Mesenchymal stem cell (in vitro differentiated cells and primary cell): ENCODE data around the gene QRFPR.

Experiments used
- DNase-seq: peaks from one replicate; pipeline ENCODE4 v3.0.0-alpha.2; 2013
- H2AFZ ChIP-seq: one replicate; pipeline ENCODE4 v1.6.1; 2013; ENCODE audit warnings: low read depth, mild to moderate bottlenecking, control low read depth, inconsistent platforms, low read length, moderate library complexity
- H2AK5ac ChIP-seq: 2 replicates; pipeline ENCODE4 v1.6.1; 2013; ENCODE audit warnings: low read length, moderate library complexity, mild to moderate bottlenecking, inconsistent platforms; ENCODE audit not compliant: severe bottlenecking
- H2BK120ac ChIP-seq: one replicate; pipeline ENCODE4 v1.6.1; 2013; ENCODE audit warnings: low read depth, mild to moderate bottlenecking, inconsistent platforms, low read length, moderate library complexity
- H2BK12ac ChIP-seq, 2 experiments: one replicate each; pipeline ENCODE4 v1.6.1; 2013; ENCODE audit warnings: inconsistent platforms in 2 of 2, low read length in 2 of 2, mild to moderate bottlenecking in 2 of 2, moderate library complexity in 2 of 2, control low read depth in 1 of 2
- H2BK15ac ChIP-seq: one replicate; pipeline ENCODE4 v1.6.1; 2013; ENCODE audit warnings: mild to moderate bottlenecking, low read depth, inconsistent platforms; ENCODE audit not compliant: poor library complexity, severe bottlenecking
- H2BK5ac ChIP-seq: 2 replicates; pipeline ENCODE4 v1.6.1; 2013; ENCODE audit warnings: low read depth, mild to moderate bottlenecking, low read length, control low read depth, inconsistent platforms; ENCODE audit not compliant: poor library complexity, severe bottlenecking
- H3K14ac ChIP-seq, 2 experiments: one replicate each; pipeline ENCODE4 v1.6.1; 2013; ENCODE audit warnings: inconsistent platforms in 2 of 2, low read length in 2 of 2, control low read depth in 1 of 2, mild to moderate bottlenecking in 1 of 2, moderate library complexity in 1 of 2
- H3K18ac ChIP-seq, 2 experiments: one replicate each; pipeline ENCODE4 v1.6.1; 2013; ENCODE audit warnings: inconsistent platforms in 2 of 2, low read length in 2 of 2, control low read depth in 1 of 2, low read depth in 1 of 2, mild to moderate bottlenecking in 1 of 2
- H3K23ac ChIP-seq, 2 experiments: one replicate each; pipeline ENCODE4 v1.6.1; 2013; ENCODE audit warnings: inconsistent platforms in 2 of 2, low read length in 2 of 2, mild to moderate bottlenecking in 2 of 2, moderate library complexity in 2 of 2, control low read depth in 1 of 2
- H3K27ac ChIP-seq: 2 replicates; pipeline ENCODE4 v1.5.1; 2013; ENCODE audit warnings: mild to moderate bottlenecking, moderate library complexity, low read length, control low read depth, inconsistent platforms; ENCODE audit not compliant: poor library complexity, severe bottlenecking
- H3K27me3 ChIP-seq, 2 experiments: 2 replicates each; pipeline versions ENCODE4 v1.6.1 to v1.7.0; 2013; ENCODE audit warnings: low read length in 2 of 2, mild to moderate bottlenecking in 2 of 2, moderate library complexity in 2 of 2, control low read depth in 1 of 2, inconsistent platforms in 1 of 2; ENCODE audit not compliant: control insufficient read depth in 1 of 2, insufficient read depth in 1 of 2
- H3K36me3 ChIP-seq, 2 experiments: 2 replicates each; pipeline versions ENCODE4 v1.6.1 to v1.7.0; 2013; ENCODE audit warnings: low read length in 2 of 2, control low read depth in 1 of 2, inconsistent platforms in 1 of 2, low read depth in 1 of 2, mild to moderate bottlenecking in 1 of 2; ENCODE audit not compliant: insufficient read depth in 2 of 2, control insufficient read depth in 1 of 2
- H3K4ac ChIP-seq, 2 experiments: one replicate each; pipeline ENCODE4 v1.6.1; 2013; ENCODE audit warnings: inconsistent platforms in 2 of 2, low read length in 2 of 2, mild to moderate bottlenecking in 2 of 2, moderate library complexity in 2 of 2, control low read depth in 1 of 2, low read depth in 1 of 2
- H3K4me1 ChIP-seq: 2 replicates; pipeline ENCODE4 v1.6.1; 2013; ENCODE audit warnings: low read depth, low read length, control low read depth; ENCODE audit not compliant: control insufficient read depth, insufficient read depth
- H3K4me2 ChIP-seq: 2 replicates; pipeline ENCODE4 v1.6.1; 2013; ENCODE audit warnings: low read length, mild to moderate bottlenecking, inconsistent platforms; ENCODE audit not compliant: poor library complexity, severe bottlenecking
- H3K4me3 ChIP-seq, 2 experiments: 2 replicates each; pipeline versions ENCODE4 v1.5.1 to v1.7.0; 2013; ENCODE audit warnings: low read length in 2 of 2, mild to moderate bottlenecking in 2 of 2, control low read depth in 1 of 2, low read depth in 1 of 2; ENCODE audit not compliant: insufficient read depth in 1 of 2
- H3K79me1 ChIP-seq: replicated peaks from 2 replicates; pipeline ENCODE4 v1.6.1; 2013; ENCODE audit warnings: mild to moderate bottlenecking, control low read depth, low read length, inconsistent platforms; ENCODE audit not compliant: poor library complexity, severe bottlenecking
- H3K9ac ChIP-seq: 2 replicates; pipeline ENCODE4 v1.7.0; 2013; ENCODE audit warnings: mild to moderate bottlenecking, low read length, moderate library complexity
- H3K9me3 ChIP-seq: 2 replicates; pipeline ENCODE4 v1.7.0; 2013; ENCODE audit warnings: mild to moderate bottlenecking, low read length; ENCODE audit not compliant: control insufficient read depth
- H4K8ac ChIP-seq: one replicate; pipeline ENCODE4 v1.6.1; 2013; ENCODE audit warnings: inconsistent platforms, mild to moderate bottlenecking, low read length, moderate library complexity
- H4K91ac ChIP-seq: one replicate; pipeline ENCODE4 v1.6.1; 2013; ENCODE audit warnings: mild to moderate bottlenecking, low read length, inconsistent platforms
- WGBS: methylation state at CpG from one replicate; pipeline ENCODE4 v1.1.7; 2013; ENCODE audit warnings: mixed read lengths; 5-methylcytosine and 5-hydroxymethylcytosine counted together

Gene QRFPR

DNA sequence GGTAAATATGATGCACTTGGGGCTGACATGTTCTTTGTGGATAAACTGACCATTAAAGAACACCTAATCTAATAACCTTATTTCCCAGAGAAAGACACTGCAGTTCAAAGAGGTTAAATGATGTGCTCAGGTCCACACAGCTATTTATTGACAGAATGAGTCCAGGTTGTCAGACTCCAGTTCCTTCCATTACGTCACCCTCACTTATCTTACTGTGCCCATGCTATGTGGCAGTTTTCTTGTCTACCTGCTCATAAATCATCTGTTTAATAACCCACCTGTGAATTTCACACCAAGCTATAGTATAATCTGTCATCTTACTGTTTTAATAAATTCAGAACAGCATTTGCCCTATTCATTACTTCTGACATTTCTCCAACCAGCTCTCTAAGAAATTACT lies 36.7 kb downstream of the QRFPR start:
- Histone ChIP-seq H2AK5ac (no peak overlapping the region), H3K4me3 (no peak overlapping the region), H3K27me3 (peaks cover 0 to 9% of the 10 kb centered on the region in 2 experiments), H3K14ac (no peak overlapping the region), H2BK15ac (no peak overlapping the region), H3K27ac (no peak overlapping the region), H2BK12ac (no peak overlapping the region), H2AFZ (no peak overlapping the region), H3K36me3 (no peaks in the 10 kb centered on the region), H3K9ac (no peak overlapping the region), H3K4me1 (peaks cover 3% of the 10 kb centered on the region), H3K9me3 (no peaks in the 10 kb centered on the region), H3K4ac (no peak overlapping the region), H3K79me1 (no peaks in the 10 kb centered on the region), H3K4me2 (no peak overlapping the region), H4K91ac (no peak overlapping the region), H4K8ac (no peak overlapping the region), H2BK5ac (no peak overlapping the region), H3K18ac (no peak overlapping the region), H2BK120ac (no peak overlapping the region), H3K23ac (no peak overlapping the region)
- no peak for DNase-seq
- 90% methylated on average over 1 of the region's 1 CpG for WGBS

- H3K27me3 ChIP-seq = peaks cover 0 to 6% of the 10 kb centered on the region in 2 experiments
- no peak overlapping the region for H3K14ac ChIP-seq
- H3K36me3 ChIP-seq = no peaks in the 10 kb centered on the region
- H4K91ac ChIP-seq = no peak overlapping the region
- H3K18ac ChIP-seq = no peak overlapping the region
- H2AK5ac ChIP-seq = no peak overlapping the region
- no peak overlapping the region for H2AFZ ChIP-seq
- H3K9ac ChIP-seq = no peak overlapping the region
- H3K9me3 ChIP-seq = no peaks in the 10 kb centered on the region
- H2BK120ac ChIP-seq = no peak overlapping the region
- no peak for DNase-seq
- 97% methylated on average over 2 of the region's 2 CpGs for WGBS
- H2BK15ac ChIP-seq = no peak overlapping the region
- H3K27ac ChIP-seq = no peak overlapping the region
- no peak overlapping the region for H3K4me3 ChIP-seq
- H2BK12ac ChIP-seq = no peak overlapping the region
- no peak overlapping the region for H2BK5ac ChIP-seq
- H3K79me1 ChIP-seq = no peaks in the 10 kb centered on the region
- peaks cover 3% of the 10 kb centered on the region for H3K4me1 ChIP-seq
- H3K4ac ChIP-seq = no peak overlapping the region
- no peak overlapping the region for H4K8ac ChIP-seq
- no peak overlapping the region for H3K4me2 ChIP-seq
- no peak overlapping the region for H3K23ac ChIP-seq
Measured at GRCh38 chr4:121340247-121340646, 40.6 kb downstream of the QRFPR start.

DNA sequence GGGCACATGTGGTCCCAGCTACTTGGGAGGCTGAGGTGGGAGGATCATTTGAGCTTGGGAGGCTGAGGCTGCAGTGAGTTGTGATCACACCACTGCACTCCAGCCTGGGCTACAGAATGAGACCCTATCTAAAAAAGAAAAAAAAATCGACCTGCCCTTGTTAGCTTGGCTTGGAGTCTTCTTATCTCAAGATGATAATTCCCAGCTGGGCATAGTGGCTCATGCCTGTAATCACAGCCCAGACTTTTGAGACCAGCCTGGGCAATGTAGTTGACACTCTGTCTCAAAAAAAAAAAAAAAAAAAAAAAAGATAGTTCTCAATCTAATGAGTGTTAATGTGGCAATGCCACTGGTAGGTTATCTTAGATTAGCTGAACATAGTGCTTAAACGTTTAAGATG lies 41.0 kb downstream of the QRFPR start:
- no peak overlapping the region for H3K23ac ChIP-seq
- peaks cover 0 to 1% of the 10 kb centered on the region in 2 experiments for H3K27me3 ChIP-seq
- H4K8ac ChIP-seq = no peak overlapping the region
- no peak overlapping the region for H3K18ac ChIP-seq
- no peak overlapping the region for H2BK12ac ChIP-seq
- no peaks in the 10 kb centered on the region for H3K79me1 ChIP-seq
- no peak overlapping the region for H2BK5ac ChIP-seq
- DNase-seq = no peak
- no peak overlapping the region for H3K14ac ChIP-seq
- no peak overlapping the region for H2BK15ac ChIP-seq
- no peak overlapping the region for H3K4ac ChIP-seq
- H2AK5ac ChIP-seq = no peak overlapping the region
- H3K4me1 ChIP-seq = peaks cover 3% of the 10 kb centered on the region
- 50% methylated on average over 1 of the region's 2 CpGs for WGBS
- no peaks in the 10 kb centered on the region for H3K36me3 ChIP-seq
- H4K91ac ChIP-seq = no peak overlapping the region
- H3K27ac ChIP-seq = no peak overlapping the region
- H2BK120ac ChIP-seq = no peak overlapping the region
- no peaks in the 10 kb centered on the region for H3K9me3 ChIP-seq
- H3K4me3 ChIP-seq = no peak overlapping the region
- no peak overlapping the region for H2AFZ ChIP-seq
- H3K9ac ChIP-seq = no peak overlapping the region
- H3K4me2 ChIP-seq = no peak overlapping the region

DNA sequence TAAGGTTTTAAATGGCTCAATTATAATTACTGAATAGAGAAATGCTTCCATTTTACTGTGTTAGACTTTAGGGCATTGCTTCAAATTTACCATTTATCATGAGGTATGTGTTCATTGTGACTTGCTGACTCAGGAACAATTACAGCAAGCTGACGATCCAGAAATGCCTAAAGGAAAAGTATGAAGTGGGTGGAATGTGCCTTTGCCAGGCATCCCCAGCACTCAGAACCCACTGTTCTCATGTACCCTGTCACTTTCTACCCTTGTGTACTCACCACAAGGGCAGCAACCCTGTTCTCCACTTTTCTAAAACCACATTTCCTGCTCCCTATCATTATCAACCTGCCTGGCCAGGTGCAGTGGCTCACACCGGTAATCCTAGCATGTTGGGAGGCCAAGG lies 41.5 kb downstream of the QRFPR start:
- Histone ChIP-seq H3K27me3 (no peaks in the 10 kb centered on the region), H3K23ac (no peak overlapping the region), H3K36me3 (no peaks in the 10 kb centered on the region), H3K79me1 (no peaks in the 10 kb centered on the region), H3K4me1 (peaks cover 3% of the 10 kb centered on the region), H2AK5ac (no peak overlapping the region), H3K27ac (peak overlapping the region; percentile 1), H4K91ac (no peak overlapping the region), H3K4me3 (no peak overlapping the region), H3K14ac (no peak overlapping the region), H2AFZ (no peak overlapping the region), H3K9ac (no peak overlapping the region), H2BK5ac (no peak overlapping the region), H2BK120ac (no peak overlapping the region), H2BK15ac (no peak overlapping the region), H2BK12ac (no peak overlapping the region), H3K4ac (no peak overlapping the region), H3K4me2 (no peak overlapping the region), H3K9me3 (no peaks in the 10 kb centered on the region), H4K8ac (no peak overlapping the region), H3K18ac (no peak overlapping the region)
- DNase-seq = no peak
- WGBS = 94% methylated on average over 1 of the region's 2 CpGs
